Adrenal gland (tissue), 12 donors: Measurements from ENCODE around the gene NACC2. TPM values are rescaled to one million over a fixed set of nuclear protein-coding genes. Genes with fewer than 3 reads are reported as not detected.

Experiments
- DNase-seq, 7 donors: peaks; one replicate each; pipeline ENCODE4 v3.0.0-alpha.2; 2019 to 2020
- H3K27ac ChIP-seq, 5 donors: fragments of 200-600 bp; sonication (generic) in 4 of 5; 1 replicate in 3 of 5; 2 replicates in 2 of 5; pipeline versions ENCODE4 v1.5.1 to v1.8.0; 2016 to 2020; ENCODE audit warnings: mild to moderate bottlenecking in 1 of 5
- H3K27me3 ChIP-seq: fragments of 200-600 bp; 2 replicates; pipeline ENCODE4 v1.8.0; 2021
- H3K36me3 ChIP-seq, 2 donors: fragments of 200-600 bp; replicated peaks in 1 of 2; 1 replicate in 1 of 2; 2 replicates in 1 of 2; pipeline versions ENCODE4 v1.5.1 to v1.8.0; 2018 to 2022
- H3K4me1 ChIP-seq, 2 donors: fragments of 200-600 bp; replicated peaks in 1 of 2; 1 replicate in 1 of 2; 2 replicates in 1 of 2; pipeline versions ENCODE4 v1.5.1 to v1.8.0; 2018 to 2021
- H3K4me3 ChIP-seq, 4 donors: fragments of 200-600 bp; sonication (generic) in 3 of 4; one replicate each; pipeline ENCODE4 v1.5.1; 2016 to 2018
- H3K9me3 ChIP-seq, 3 donors: fragments of 200-600 bp; sonication (generic) in 1 of 3; replicated peaks in 1 of 3; 1 replicate in 2 of 3; 2 replicates in 1 of 3; pipeline versions ENCODE4 v1.5.1 to v1.8.0; 2016 to 2021
- POLR2A ChIP-seq, 2 donors: fragments of 450-650 bp; IDR thresholded peaks; one replicate each; pipeline ENCODE4 v1.6.1; 2017; ENCODE audit warnings: antibody characterized with exemption in 2 of 2, mild to moderate bottlenecking in 2 of 2, moderate library complexity in 1 of 2
- WGBS, 4 donors: extraction: QIAGEN DNeasy Blood & Tissue Kit in 2 of 4; methylation state at CpG; one replicate each; pipeline versions ENCODE4 v1.1.5 to v1.1.7; 2013 to 2017; 5-methylcytosine and 5-hydroxymethylcytosine counted together
- intact Hi-C, 2 donors: fragments of 100-400 bp; cut with DNase I; formaldehyde crosslinking; loops; one replicate each; pipeline versions ENCODE4 v1.14.1 to v1.15.0; 2022 to 2023
- polyA plus RNA-seq, 3 donors: library from polyadenylated mRNA; stranded (reverse); fragments of 200-250 nt in 2 of 3; fragments of 350-450 nt in 1 of 3; fragmentation: Illumina TruSeq in 1 of 3; extraction: RNeasy Lipid Tissue Mini Kit (QIAGEN cat#74804) in 1 of 3; gene quantifications; one replicate each; pipeline ENCODE4 v1.2.3, GENCODE V29; 2013 to 2014
- total RNA-seq, 9 donors: library from RNA; depleted of rRNA in 4 of 9; stranded (reverse); fragments of >200 nt in 4 of 9; fragments of 120-200 nt in 1 of 9; fragmentation: NEBNext Ultra II Directional in 1 of 9; extraction: Animal tissue kit (Norgen Biotek cat#: 25700) in 1 of 9; gene quantifications; one replicate each; pipeline versions ENCODE4 v1.1.0 to v1.2.4, GENCODE V29; 2013 to 2023
- TF ChIP-seq, protein P1 (sequence below), 6 experiments: fragments of 450-650 bp in 4 of 6; fragments of 200-600 bp in 2 of 6; sonication (generic) in 1 of 6; IDR thresholded peaks; 1 replicate in 5 of 6; 2 replicates in 1 of 6; pipeline versions ENCODE4 v1.5.1 to v1.8.0; 2016 to 2021; ENCODE audit warnings: antibody characterized with exemption in 6 of 6, mild to moderate bottlenecking in 2 of 6, moderate library complexity in 1 of 6
- donor health status: healthy with polysubstance abuse.
- donor health status: Bipolar disorder and iron deficiency.
- donor health status: DM: yes; HTN: yes; CAD: no.
- donor health status: DM: no; HTN: no; CAD: no.
- donor health status: DM: no; HTN: no; CAD: no.
- donor health status: DM: yes; HTN: yes; CAD: no.

Gene NACC2
- total and polyA plus RNA-seq, 12 donors, result 3.3 to 61.0 (median 35.3) TPM

DNA sequence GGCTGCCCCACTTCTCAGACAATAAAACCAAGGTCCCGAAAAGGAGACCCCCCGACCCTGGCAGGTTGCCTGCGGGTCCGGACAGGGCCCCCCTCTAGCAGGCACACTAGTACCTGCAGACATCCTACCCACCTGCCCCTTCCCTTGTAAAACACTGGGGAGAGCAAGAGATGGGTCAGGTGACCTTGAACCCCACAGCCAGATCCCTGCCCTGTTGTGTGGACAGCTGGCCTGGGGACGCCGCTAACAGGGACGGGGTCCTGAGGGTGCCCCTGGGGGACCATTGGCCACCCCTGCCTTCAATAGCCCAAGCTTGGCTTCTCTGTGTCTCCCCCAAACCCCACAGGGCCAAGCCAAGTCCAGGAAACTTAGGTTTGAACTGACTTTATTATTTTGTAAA lies 88.9 kb downstream of the NACC2 start:
- Histone ChIP-seq H3K4me1 (peaks cover 1 to 25% of the 10 kb centered on the region in 2 donors), H3K36me3 (no peaks in the 10 kb centered on the region), H3K27ac (no peak overlapping the region), H3K4me3 (no peak overlapping the region), H3K27me3 (no peaks in the 10 kb centered on the region), H3K9me3 (no peaks in the 10 kb centered on the region)
- no peak for DNase-seq
- TF ChIP-seq, protein P1, sequence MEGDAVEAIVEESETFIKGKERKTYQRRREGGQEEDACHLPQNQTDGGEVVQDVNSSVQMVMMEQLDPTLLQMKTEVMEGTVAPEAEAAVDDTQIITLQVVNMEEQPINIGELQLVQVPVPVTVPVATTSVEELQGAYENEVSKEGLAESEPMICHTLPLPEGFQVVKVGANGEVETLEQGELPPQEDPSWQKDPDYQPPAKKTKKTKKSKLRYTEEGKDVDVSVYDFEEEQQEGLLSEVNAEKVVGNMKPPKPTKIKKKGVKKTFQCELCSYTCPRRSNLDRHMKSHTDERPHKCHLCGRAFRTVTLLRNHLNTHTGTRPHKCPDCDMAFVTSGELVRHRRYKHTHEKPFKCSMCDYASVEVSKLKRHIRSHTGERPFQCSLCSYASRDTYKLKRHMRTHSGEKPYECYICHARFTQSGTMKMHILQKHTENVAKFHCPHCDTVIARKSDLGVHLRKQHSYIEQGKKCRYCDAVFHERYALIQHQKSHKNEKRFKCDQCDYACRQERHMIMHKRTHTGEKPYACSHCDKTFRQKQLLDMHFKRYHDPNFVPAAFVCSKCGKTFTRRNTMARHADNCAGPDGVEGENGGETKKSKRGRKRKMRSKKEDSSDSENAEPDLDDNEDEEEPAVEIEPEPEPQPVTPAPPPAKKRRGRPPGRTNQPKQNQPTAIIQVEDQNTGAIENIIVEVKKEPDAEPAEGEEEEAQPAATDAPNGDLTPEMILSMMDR (IDR thresholded peaks at IDR 0.05), result no peak
- no peak for TF ChIP-seq POLR2A (IDR thresholded peaks at IDR 0.05)
- intact Hi-C loops, result no loop called here
- WGBS, 4 donors, result 81 to 93% (median 83%) methylated on average over 4 to 7 of the region's 7 CpGs

DNA sequence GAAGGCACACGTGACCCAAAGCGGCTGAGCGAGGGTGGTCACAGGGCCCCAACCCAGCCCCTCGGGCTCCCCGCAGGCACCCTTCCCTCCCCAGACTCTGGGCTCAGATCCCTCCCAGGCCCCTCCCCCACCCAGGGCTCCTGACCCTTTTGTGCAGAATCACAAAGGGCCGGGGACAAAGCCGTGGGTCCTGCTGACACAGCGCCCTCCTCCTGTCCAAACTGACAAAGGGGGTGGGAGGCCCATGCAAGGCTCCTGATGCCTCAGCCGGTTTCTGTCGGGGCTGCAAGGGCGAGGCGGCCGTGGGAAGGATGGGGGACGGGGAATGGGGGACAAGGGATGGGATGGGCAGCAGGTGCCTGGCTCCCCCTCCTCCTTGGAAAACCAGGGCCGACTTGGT lies 90.4 kb downstream of the NACC2 start:
- Histone ChIP-seq H3K27ac (no peak overlapping the region), H3K4me1 (peaks cover 0 to 24% of the 10 kb centered on the region in 2 donors), H3K27me3 (no peaks in the 10 kb centered on the region), H3K36me3 (no peaks in the 10 kb centered on the region), H3K9me3 (no peaks in the 10 kb centered on the region), H3K4me3 (no peak overlapping the region)
- intact Hi-C loops, result no loop called here
- no peak for TF ChIP-seq POLR2A (IDR thresholded peaks at IDR 0.05)
- TF ChIP-seq, protein P1 (IDR thresholded peaks at IDR 0.05), result no peak
- no peak for DNase-seq
- WGBS, 4 donors, result 67 to 95% (median 87%) methylated on average over 2 to 15 of the region's 15 CpGs

DNA sequence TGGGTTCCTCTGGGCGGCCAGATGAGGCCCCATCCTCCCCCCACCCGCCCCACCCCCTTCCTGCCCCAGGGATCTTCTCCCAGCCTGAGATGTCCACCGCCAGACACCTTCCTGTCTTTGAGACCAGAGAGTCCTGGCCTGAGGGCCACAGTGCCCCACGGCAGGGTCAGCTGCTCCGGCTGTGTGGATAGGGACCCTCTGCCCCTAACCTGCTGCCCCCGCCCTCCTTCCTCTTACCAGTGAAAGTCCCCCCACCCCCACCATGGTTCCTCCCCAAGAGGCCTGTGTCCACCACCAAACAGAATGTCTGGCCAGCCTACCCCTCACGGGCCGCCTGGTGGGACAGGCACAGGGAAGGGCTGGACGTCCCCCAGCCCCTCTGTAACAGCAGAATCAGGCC lies 90.9 kb downstream of the NACC2 start:
- Histone ChIP-seq H3K4me3 (no peak overlapping the region), H3K27ac (no peak overlapping the region), H3K4me1 (peaks cover 0 to 24% of the 10 kb centered on the region in 2 donors), H3K9me3 (no peaks in the 10 kb centered on the region), H3K36me3 (no peaks in the 10 kb centered on the region), H3K27me3 (no peaks in the 10 kb centered on the region)
- WGBS, 4 donors, result 80 to 84% (median 81%) methylated on average over 1 to 9 of the region's 9 CpGs
- intact Hi-C loops, result no loop called here
- TF ChIP-seq, protein P1 (IDR thresholded peaks at IDR 0.05), result no peak
- TF ChIP-seq POLR2A (IDR thresholded peaks at IDR 0.05), result no peak
- DNase-seq, result no peak

DNA sequence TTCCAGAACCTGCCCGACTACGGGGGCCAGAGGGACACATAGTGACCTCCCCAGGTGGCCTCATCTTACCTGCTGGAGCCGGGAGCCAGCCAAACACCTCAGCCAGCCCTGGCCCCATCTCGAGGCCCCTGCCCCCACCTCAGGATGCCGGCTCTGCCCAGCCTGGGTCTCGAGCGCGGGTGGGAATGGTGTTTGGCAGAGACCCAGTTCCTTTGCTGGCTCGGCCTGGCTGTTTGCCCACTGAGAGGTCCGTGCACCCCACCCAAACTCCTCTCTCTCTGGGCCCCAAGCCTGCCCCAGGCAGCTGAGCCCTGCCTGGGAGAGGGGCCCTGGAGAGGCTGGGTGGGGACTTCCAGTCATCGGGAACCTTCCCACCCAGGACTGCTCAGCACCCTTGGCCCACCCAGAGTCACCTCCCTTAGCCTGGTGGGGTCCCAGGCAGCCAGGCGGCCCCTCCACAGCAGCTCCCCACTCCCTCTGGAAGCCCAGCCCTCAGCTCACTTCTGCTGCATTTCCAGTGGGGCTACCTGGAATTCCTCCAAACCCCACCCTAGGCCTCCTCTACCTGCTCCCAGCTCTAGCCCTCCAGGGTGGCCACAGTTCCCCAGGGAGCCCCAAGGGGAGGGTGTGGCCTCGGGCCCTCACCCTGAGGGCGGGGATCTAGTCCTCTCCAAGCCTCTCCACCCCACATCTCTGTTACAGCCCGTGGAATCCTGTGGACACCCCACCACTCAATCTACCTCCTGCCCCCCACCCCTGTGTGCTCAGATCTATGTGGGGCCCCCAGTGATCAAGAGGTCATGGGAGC lies 91.5 kb downstream of the NACC2 start:
- Histone ChIP-seq H3K27me3 (no peaks in the 10 kb centered on the region), H3K4me1 (peaks cover 0 to 21% of the 10 kb centered on the region in 2 donors), H3K9me3 (no peaks in the 10 kb centered on the region), H3K4me3 (no peak overlapping the region), H3K27ac (no peak overlapping the region), H3K36me3 (no peaks in the 10 kb centered on the region)
- intact Hi-C loops, result no loop called here
- no peak for DNase-seq
- WGBS, 4 donors, result 40 to 49% (median 46%) methylated on average over 4 to 15 of the region's 15 CpGs
- TF ChIP-seq, protein P1 (IDR thresholded peaks at IDR 0.05), result no peak
- no peak for TF ChIP-seq POLR2A (IDR thresholded peaks at IDR 0.05)
